Measurements from ENCODE around the gene ADNP2. TPM values are rescaled to one million over a fixed set of nuclear protein-coding genes. Genes with fewer than 3 reads are reported as not detected.

ADNP2 gene
- total RNA-seq, 1 donor from 2014 or later = 15.2 TPM

DNA sequence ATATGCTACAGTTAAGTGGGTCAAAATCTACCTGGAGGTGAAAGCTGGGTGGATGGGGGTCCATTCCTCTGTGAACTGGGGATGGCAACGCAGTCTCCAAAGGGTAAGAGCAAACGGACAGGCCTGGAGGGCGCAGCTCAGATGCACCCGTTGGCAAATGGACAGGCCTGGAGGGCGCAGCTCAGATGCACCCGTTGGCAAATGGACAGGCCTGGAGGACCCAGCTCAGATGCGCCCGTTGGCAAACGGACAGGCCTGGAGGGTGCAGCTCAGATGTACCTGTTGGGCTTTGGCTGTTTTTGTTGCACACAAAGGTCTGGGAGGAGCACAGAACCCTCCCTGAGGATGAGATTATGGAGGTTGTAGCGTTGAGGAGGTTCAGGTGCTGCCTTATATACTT, 41.2 kb upstream of the ADNP2 start:
- DNase-seq (ENCODE audit: low spot score) = no peak
- Mint-ChIP-seq H3K9me3 (ENCODE audit: low read depth) (no peaks in the 10 kb centered on the region), H3K36me3 (ENCODE audit: low read depth) (no peaks in the 10 kb centered on the region), H3K27ac (ENCODE audit: unreplicated experiment) (no peak overlapping the region), H3K4me1 (ENCODE audit: low read depth) (peaks cover 18% of the 10 kb centered on the region), H3K4me3 (ENCODE audit: unreplicated experiment) (no peak overlapping the region), H3K27me3 (ENCODE audit: low read depth) (no peaks in the 10 kb centered on the region)
- TF ChIP-seq, protein P1, sequence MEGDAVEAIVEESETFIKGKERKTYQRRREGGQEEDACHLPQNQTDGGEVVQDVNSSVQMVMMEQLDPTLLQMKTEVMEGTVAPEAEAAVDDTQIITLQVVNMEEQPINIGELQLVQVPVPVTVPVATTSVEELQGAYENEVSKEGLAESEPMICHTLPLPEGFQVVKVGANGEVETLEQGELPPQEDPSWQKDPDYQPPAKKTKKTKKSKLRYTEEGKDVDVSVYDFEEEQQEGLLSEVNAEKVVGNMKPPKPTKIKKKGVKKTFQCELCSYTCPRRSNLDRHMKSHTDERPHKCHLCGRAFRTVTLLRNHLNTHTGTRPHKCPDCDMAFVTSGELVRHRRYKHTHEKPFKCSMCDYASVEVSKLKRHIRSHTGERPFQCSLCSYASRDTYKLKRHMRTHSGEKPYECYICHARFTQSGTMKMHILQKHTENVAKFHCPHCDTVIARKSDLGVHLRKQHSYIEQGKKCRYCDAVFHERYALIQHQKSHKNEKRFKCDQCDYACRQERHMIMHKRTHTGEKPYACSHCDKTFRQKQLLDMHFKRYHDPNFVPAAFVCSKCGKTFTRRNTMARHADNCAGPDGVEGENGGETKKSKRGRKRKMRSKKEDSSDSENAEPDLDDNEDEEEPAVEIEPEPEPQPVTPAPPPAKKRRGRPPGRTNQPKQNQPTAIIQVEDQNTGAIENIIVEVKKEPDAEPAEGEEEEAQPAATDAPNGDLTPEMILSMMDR (IDR thresholded peaks at IDR 0.05) = no peak

DNA sequence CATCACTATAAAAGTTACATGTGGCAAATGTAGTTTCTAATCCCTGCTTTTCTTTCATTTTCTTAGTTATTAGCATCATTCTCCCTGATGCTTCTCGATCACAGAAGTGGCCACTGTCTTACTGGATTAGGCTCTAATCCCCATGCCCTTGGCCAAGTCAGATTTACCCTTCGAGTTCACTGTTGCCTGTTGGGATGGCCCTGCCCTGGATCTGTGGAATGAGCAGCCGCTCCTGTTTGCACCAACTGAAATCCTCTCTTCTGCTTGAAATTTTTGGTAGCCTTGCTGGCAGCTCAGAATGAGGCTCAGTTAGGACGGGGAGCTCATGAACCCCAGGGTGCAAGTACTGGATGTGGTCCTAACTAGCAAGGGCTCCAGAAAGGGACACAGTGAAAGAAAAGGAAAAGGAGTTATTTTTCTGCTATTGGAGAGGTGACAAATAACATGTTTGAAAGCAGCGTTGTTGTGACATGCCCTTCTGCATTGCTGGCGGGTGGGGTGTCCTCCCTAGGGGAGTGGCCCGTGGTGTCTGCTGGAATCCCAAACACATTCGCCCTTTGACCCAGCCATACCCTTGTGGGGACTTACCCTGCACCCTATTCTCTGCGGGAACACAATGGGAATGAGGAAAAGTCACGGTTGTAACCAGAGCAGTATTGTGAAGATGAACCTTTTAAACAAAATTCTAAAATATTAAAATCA, 40.3 kb upstream of the ADNP2 start:
- peak overlapping the region; percentile 80 for H3K27ac Mint-ChIP-seq (ENCODE audit: unreplicated experiment)
- H3K4me1 Mint-ChIP-seq (ENCODE audit: low read depth) = peaks cover 18% of the 10 kb centered on the region
- TF ChIP-seq, protein P1 (IDR thresholded peaks at IDR 0.05) = no peak
- no peaks in the 10 kb centered on the region for H3K27me3 Mint-ChIP-seq (ENCODE audit: low read depth)
- no peaks in the 10 kb centered on the region for H3K9me3 Mint-ChIP-seq (ENCODE audit: low read depth)
- DNase-seq (ENCODE audit: low spot score) = no peak
- H3K36me3 Mint-ChIP-seq (ENCODE audit: low read depth) = no peaks in the 10 kb centered on the region
- no peak overlapping the region for H3K4me3 Mint-ChIP-seq (ENCODE audit: unreplicated experiment)

DNA sequence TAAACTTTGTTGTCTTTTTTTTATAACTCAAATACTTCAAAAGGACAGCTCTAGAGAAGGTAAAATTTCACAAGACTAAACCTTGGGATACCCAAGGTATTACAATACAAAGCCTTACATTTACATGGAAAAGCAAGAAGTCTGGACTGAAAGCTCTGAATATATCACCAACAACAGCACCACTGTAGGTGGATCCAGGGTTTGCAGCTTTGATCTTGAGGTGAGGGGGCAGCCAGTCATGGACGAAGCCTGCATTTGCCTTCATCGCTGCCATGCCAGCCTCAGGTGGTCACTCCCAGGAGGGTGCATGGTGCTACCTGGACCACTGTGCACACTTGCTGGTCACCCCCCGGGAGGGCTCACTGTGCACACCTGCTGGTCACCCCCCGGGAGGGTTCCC, 38.2 kb upstream of the ADNP2 start:
- H3K27ac Mint-ChIP-seq (ENCODE audit: unreplicated experiment) = no peak overlapping the region
- TF ChIP-seq, protein P1 (IDR thresholded peaks at IDR 0.05) = no peak
- peaks cover 18% of the 10 kb centered on the region for H3K4me1 Mint-ChIP-seq (ENCODE audit: low read depth)
- no peak for DNase-seq (ENCODE audit: low spot score)
- no peaks in the 10 kb centered on the region for H3K9me3 Mint-ChIP-seq (ENCODE audit: low read depth)
- no peak overlapping the region for H3K4me3 Mint-ChIP-seq (ENCODE audit: unreplicated experiment)
- H3K27me3 Mint-ChIP-seq (ENCODE audit: low read depth) = no peaks in the 10 kb centered on the region
- H3K36me3 Mint-ChIP-seq (ENCODE audit: low read depth) = peaks cover 2% of the 10 kb centered on the region

DNA sequence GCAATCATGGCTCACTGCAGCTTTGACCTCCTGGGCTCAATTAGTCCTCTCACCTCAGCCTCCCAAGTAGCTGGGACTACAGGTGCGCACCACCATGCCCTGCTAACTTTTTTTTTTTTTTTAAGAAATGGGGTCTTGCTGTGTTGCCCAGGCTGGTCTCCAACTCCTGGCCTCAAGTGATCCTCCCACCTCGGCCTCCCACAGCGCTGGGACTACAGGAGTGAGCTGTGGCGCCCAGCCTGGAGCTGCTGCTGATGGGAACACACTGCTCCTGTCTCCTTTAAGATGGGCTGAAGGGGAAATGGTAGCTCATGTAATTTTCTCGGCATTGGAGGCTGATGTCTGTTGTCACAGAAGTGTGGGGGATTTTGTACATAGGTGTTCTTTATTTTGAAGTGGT, 34.9 kb upstream of the ADNP2 start:
- Mint-ChIP-seq H3K9me3 (ENCODE audit: low read depth) (no peaks in the 10 kb centered on the region), H3K4me1 (ENCODE audit: low read depth) (peaks cover 10% of the 10 kb centered on the region), H3K4me3 (ENCODE audit: unreplicated experiment) (no peak overlapping the region), H3K27ac (ENCODE audit: unreplicated experiment) (no peak overlapping the region), H3K27me3 (ENCODE audit: low read depth) (no peaks in the 10 kb centered on the region), H3K36me3 (ENCODE audit: low read depth) (peaks cover 2% of the 10 kb centered on the region)
- TF ChIP-seq, protein P1 (IDR thresholded peaks at IDR 0.05) = no peak
- DNase-seq (ENCODE audit: low spot score) = no peak

DNA sequence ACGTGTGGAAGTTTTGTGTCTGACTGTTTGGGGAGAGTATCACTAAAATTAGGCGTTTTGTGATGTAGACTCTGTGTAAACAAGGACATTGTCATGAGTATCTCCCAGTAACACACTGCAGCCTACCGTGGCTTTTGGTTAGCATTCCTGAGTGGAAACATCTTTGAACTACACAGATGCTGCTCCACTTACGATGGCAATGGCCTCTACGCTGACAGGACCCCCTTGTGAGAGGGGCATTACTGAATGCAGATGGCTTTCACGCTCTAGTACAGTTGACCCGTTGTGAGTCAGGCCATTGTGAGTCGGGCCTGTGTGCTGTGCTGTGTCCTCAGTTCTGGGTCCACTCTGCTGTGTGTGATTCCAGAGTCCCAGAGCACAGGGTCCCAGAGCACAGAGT, 34.4 kb upstream of the ADNP2 start:
- Mint-ChIP-seq H3K27ac (ENCODE audit: unreplicated experiment) (no peak overlapping the region), H3K9me3 (ENCODE audit: low read depth) (no peaks in the 10 kb centered on the region), H3K4me1 (ENCODE audit: low read depth) (peaks cover 5% of the 10 kb centered on the region), H3K27me3 (ENCODE audit: low read depth) (no peaks in the 10 kb centered on the region), H3K4me3 (ENCODE audit: unreplicated experiment) (no peak overlapping the region), H3K36me3 (ENCODE audit: low read depth) (peaks cover 2% of the 10 kb centered on the region)
- no peak for DNase-seq (ENCODE audit: low spot score)
- TF ChIP-seq, protein P1 (IDR thresholded peaks at IDR 0.05) = no peak
